ENCODE data around the gene CSNK1G3. TPM values are rescaled to one million over a fixed set of nuclear protein-coding genes. Genes with fewer than 3 reads are reported as not detected.
A peak's percentile ranks its signal among the peaks of the same experiment; 100 is the strongest.

The CSNK1G3 gene
- total RNA-seq, 2 donors from 2014 or later, result 55.5 to 78.3 TPM

DNA sequence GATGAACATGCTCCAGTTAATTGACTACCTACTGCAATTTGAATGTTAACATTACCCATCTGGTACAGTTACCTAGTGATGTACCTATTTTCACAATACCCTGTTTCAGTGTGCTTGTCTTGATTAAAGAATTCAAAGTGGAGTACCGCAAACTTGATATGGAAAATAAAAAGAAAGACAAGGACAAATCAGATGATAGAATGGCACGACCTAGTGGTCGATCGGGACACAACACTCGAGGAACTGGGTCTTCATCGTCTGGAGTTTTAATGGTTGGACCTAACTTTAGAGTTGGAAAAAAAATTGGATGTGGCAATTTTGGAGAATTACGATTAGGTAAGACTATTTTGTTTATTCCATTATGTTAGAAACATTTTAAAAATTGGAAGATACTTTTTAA is 33.5 kb downstream of the CSNK1G3 start:
- peak; percentile 28 for DNase-seq
- no peaks in the 10 kb centered on the region for H3K27me3 ChIP-seq
- peak; percentile 46 for TF ChIP-seq CTCF (IDR thresholded peaks at IDR 0.05)
- intact Hi-C loops (cut with DNase I), result no loop called here
- H3K4me1 ChIP-seq, result no peaks in the 10 kb centered on the region
- no peaks in the 10 kb centered on the region for H3K9me3 ChIP-seq
- no peak overlapping the region for H3K9ac ChIP-seq (ENCODE audit: low read depth in 2 of 2, low read length in 2 of 2)
- H3K36me3 ChIP-seq, result no peaks in the 10 kb centered on the region
- H3K27ac ChIP-seq, result no peak overlapping the region
- no peak overlapping the region for H3K4me3 ChIP-seq

DNA sequence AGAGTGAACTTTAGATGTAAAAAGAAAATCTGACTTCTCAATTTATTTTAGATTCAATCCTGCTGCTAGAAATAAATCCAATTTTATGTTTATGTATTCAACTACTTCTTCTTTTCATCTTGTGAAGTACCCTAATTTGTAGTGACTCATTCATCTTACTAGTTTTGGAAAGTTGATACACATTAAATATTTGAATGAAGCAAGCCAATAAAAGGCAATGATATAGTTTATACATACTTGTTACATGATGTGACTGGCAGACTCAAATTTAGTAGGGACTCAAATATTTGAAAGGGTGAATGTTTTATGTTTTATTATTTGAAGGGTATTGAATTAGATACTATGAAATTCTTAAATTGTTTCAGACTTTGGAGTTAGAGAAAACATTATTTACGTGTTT is 34.7 kb downstream of the CSNK1G3 start:
- H3K9ac ChIP-seq (ENCODE audit: low read depth in 2 of 2, low read length in 2 of 2), result no peak overlapping the region
- no peak for TF ChIP-seq CTCF (IDR thresholded peaks at IDR 0.05)
- H3K36me3 ChIP-seq, result no peaks in the 10 kb centered on the region
- no peaks in the 10 kb centered on the region for H3K9me3 ChIP-seq
- H3K27me3 ChIP-seq, result no peaks in the 10 kb centered on the region
- intact Hi-C loops (cut with DNase I), result no loop called here
- H3K4me1 ChIP-seq, result no peaks in the 10 kb centered on the region
- no peak for DNase-seq
- H3K4me3 ChIP-seq, result no peak overlapping the region
- H3K27ac ChIP-seq, result no peak overlapping the region

DNA sequence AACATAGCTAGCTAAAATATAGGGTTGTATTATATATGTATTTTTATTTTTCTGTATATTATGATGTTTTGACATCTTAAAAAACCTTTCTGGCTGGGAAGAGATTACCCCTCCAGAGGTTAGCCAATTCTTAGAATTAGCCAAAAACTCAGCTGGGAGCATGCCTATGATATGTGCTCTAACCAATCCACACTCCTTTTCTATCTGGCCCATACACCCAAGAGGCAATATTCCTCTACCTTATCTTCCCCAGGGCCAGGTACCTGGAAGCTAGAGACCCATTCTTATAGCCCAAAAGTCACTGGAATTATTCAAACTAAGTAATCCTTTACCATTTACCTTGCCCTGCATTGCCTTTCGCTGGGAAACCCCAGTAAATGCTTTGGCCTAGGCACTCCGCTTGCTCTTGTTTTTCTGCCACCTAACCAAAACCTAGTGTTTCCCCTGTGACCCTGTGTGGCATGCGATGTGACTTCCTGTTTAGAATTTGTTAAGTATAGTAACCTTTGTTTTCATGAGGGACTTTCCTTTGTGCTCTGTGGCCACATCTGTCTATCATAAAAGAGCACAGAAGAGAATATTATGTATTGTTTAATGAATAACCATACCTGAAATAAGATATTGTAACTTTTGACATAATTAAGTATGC is 37.4 kb downstream of the CSNK1G3 start:
- Histone ChIP-seq H3K27me3 (no peaks in the 10 kb centered on the region), H3K27ac (no peak overlapping the region), H3K9ac (ENCODE audit: low read depth in 2 of 2, low read length in 2 of 2) (no peak overlapping the region), H3K4me3 (no peak overlapping the region), H3K36me3 (no peaks in the 10 kb centered on the region), H3K4me1 (no peaks in the 10 kb centered on the region), H3K9me3 (no peaks in the 10 kb centered on the region)
- no peak for TF ChIP-seq CTCF (IDR thresholded peaks at IDR 0.05)
- intact Hi-C loops (cut with DNase I), result no loop called here
- peak; percentile 25 for DNase-seq

DNA sequence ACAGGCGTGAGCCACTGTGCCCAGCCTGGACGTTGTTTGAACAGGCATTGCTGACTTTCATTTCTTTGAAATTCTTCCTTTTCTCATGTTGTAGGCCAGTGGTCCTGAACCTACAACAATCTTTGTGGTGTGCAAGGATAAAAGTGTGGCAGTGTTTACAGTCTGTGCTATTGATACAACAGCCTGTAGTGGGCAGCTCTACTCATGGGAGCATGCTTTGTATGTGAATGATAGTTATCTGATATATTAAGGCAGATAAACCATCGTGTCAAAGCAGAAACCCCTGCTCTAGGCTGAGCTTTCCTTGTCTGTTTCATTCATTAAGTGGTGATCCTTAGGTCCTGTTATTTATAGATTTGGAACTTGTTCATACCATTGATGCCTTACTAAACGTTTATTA is 42.6 kb downstream of the CSNK1G3 start:
- no peak for DNase-seq
- no peaks in the 10 kb centered on the region for H3K9me3 ChIP-seq
- no peaks in the 10 kb centered on the region for H3K4me1 ChIP-seq
- intact Hi-C loops (cut with DNase I), result no loop called here
- H3K9ac ChIP-seq (ENCODE audit: low read depth in 2 of 2, low read length in 2 of 2), result no peak overlapping the region
- H3K27ac ChIP-seq, result no peak overlapping the region
- no peaks in the 10 kb centered on the region for H3K36me3 ChIP-seq
- no peaks in the 10 kb centered on the region for H3K27me3 ChIP-seq
- no peak overlapping the region for H3K4me3 ChIP-seq
- no peak for TF ChIP-seq CTCF (IDR thresholded peaks at IDR 0.05)

- no peaks in the 10 kb centered on the region for H3K27me3 ChIP-seq
- no peaks in the 10 kb centered on the region for H3K9me3 ChIP-seq
- no peak overlapping the region for H3K4me3 ChIP-seq
- intact Hi-C loops (cut with DNase I), result no loop called here
- no peak for DNase-seq
- no peak overlapping the region for H3K9ac ChIP-seq (ENCODE audit: low read depth in 2 of 2, low read length in 2 of 2)
- TF ChIP-seq CTCF (IDR thresholded peaks at IDR 0.05), result no peak
- H3K4me1 ChIP-seq, result no peaks in the 10 kb centered on the region
- no peaks in the 10 kb centered on the region for H3K36me3 ChIP-seq
- H3K27ac ChIP-seq, result no peak overlapping the region
Observed at GRCh38 chr5:123557907-123558306, 45.9 kb downstream of the CSNK1G3 start.

Data from colonic mucosa (tissue), 4 donors.